ENCODE data around the gene TTC9C. TPM values are rescaled to one million over a fixed set of nuclear protein-coding genes. Genes with fewer than 3 reads are reported as not detected.
"Not testable (repeated sequence)": the region's sequence is repeated elsewhere in the genome, so short reads cannot be mapped to it uniquely, and the experiment has no call there.

TTC9C gene
- total RNA-seq, 1 donor from 2014 or later: 36.6 TPM

DNA sequence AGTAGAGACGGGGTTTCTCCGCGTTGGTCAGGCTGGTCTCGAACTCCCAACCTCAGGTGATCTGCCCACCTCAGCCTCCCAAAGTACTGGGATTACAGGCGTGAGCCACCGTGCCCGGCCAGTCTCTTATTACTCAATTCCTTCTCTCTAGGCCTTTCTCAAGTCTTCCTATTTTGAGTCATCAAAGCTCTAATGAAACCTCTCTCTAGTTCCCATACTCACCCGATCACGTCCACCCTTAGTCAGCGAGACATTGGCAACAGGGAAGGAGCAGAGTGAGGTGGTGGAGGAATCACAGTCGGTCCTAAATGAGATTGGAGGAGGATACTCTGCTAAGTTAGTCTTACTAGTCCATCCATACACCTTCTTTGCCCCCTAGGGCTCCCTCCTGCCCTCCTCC is 26.0 kb upstream of the TTC9C start:
- Mint-ChIP-seq H3K9me3 (ENCODE audit: unreplicated experiment) (no peaks in the 10 kb centered on the region), H3K4me3 (ENCODE audit: unreplicated experiment) (no peak overlapping the region), H3K27me3 (ENCODE audit: unreplicated experiment) (no peaks in the 10 kb centered on the region), H3K27ac (ENCODE audit: unreplicated experiment) (no peak overlapping the region), H3K4me1 (ENCODE audit: unreplicated experiment) (peaks cover 20% of the 10 kb centered on the region), H3K36me3 (ENCODE audit: unreplicated experiment) (peaks cover 5% of the 10 kb centered on the region)
- no peak for DNase-seq (ENCODE audit: extremely low spot score, unreplicated experiment)
- no peak for TF ChIP-seq CTCF (IDR thresholded peaks at IDR 0.05)

- not testable (repeated sequence) for DNase-seq (ENCODE audit: extremely low spot score, unreplicated experiment); H3K9me3 Mint-ChIP-seq (ENCODE audit: unreplicated experiment); H3K27ac Mint-ChIP-seq (ENCODE audit: unreplicated experiment); H3K36me3 Mint-ChIP-seq (ENCODE audit: unreplicated experiment); H3K4me3 Mint-ChIP-seq (ENCODE audit: unreplicated experiment); H3K27me3 Mint-ChIP-seq (ENCODE audit: unreplicated experiment)
- peaks cover 32% of the 10 kb centered on the region for H3K4me1 Mint-ChIP-seq (ENCODE audit: unreplicated experiment)
Observed at GRCh38 chr11:62703921-62704320, 24.4 kb upstream of the TTC9C start.

GRCh38 chr11:62705413-62705812 is 22.9 kb upstream of the TTC9C start:
- TF ChIP-seq CTCF (IDR thresholded peaks at IDR 0.05): no peak
- Mint-ChIP-seq H3K36me3 (ENCODE audit: unreplicated experiment) (peaks cover 5% of the 10 kb centered on the region), H3K4me3 (ENCODE audit: unreplicated experiment) (peak overlapping the region; percentile 94), H3K9me3 (ENCODE audit: unreplicated experiment) (no peaks in the 10 kb centered on the region), H3K4me1 (ENCODE audit: unreplicated experiment) (peaks cover 45% of the 10 kb centered on the region), H3K27ac (ENCODE audit: unreplicated experiment) (peak overlapping the region; percentile 95), H3K27me3 (ENCODE audit: unreplicated experiment) (no peaks in the 10 kb centered on the region)
- no peak for DNase-seq (ENCODE audit: extremely low spot score, unreplicated experiment)

- Mint-ChIP-seq H3K9me3 (ENCODE audit: unreplicated experiment) (no peaks in the 10 kb centered on the region), H3K27me3 (ENCODE audit: unreplicated experiment) (no peaks in the 10 kb centered on the region), H3K27ac (ENCODE audit: unreplicated experiment) (peak overlapping the region; percentile 95), H3K4me3 (ENCODE audit: unreplicated experiment) (peak overlapping the region; percentile 94), H3K36me3 (ENCODE audit: unreplicated experiment) (peaks cover 9% of the 10 kb centered on the region), H3K4me1 (ENCODE audit: unreplicated experiment) (peaks cover 46% of the 10 kb centered on the region)
- no peak for TF ChIP-seq CTCF (IDR thresholded peaks at IDR 0.05)
- DNase-seq (ENCODE audit: extremely low spot score, unreplicated experiment): peak; percentile 98
Observed at GRCh38 chr11:62705880-62706849, 22.1 kb upstream of the TTC9C start.

DNA sequence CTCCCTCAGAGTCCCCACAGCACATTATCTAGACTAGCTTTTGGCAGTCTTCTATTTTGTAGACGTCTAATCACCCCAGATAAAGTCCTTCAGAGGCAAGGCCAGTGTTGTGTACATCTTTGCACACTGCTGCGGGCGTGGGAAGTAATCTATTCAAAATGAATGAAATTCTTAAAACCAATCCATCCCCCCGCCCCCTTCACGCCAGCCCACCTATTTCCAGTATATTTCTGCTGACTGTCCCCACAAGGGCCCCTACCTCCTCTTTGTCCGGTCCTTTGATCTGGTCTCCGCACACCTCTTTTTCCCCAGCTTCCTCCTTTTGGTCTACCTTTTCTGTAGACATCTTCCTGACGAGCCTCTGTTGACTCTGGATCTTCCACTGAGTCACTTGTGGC is 21.4 kb upstream of the TTC9C start:
- Mint-ChIP-seq H3K27me3 (ENCODE audit: unreplicated experiment) (no peaks in the 10 kb centered on the region), H3K27ac (ENCODE audit: unreplicated experiment) (peak overlapping the region; percentile 65), H3K4me3 (ENCODE audit: unreplicated experiment) (peak overlapping the region; percentile 94), H3K9me3 (ENCODE audit: unreplicated experiment) (no peaks in the 10 kb centered on the region), H3K4me1 (ENCODE audit: unreplicated experiment) (peaks cover 46% of the 10 kb centered on the region), H3K36me3 (ENCODE audit: unreplicated experiment) (peaks cover 8% of the 10 kb centered on the region)
- DNase-seq (ENCODE audit: extremely low spot score, unreplicated experiment): no peak
- TF ChIP-seq CTCF (IDR thresholded peaks at IDR 0.05): no peak

Data from osteocyte (in vitro differentiated cells).